HUDEP-2 (cell line): ENCODE results near the gene DNAJB1.
"Not testable (repeated sequence)": the region's sequence is repeated elsewhere in the genome, so short reads cannot be mapped to it uniquely, and the experiment has no call there.

Source experiments
- DNase-seq, 76 experiments: peaks; one replicate each; lab custom pipeline; 2025; ENCODE audit not compliant: unreplicated experiment in 76 of 76; lab: John Stamatoyannopoulos, UW

Gene DNAJB1

DNA sequence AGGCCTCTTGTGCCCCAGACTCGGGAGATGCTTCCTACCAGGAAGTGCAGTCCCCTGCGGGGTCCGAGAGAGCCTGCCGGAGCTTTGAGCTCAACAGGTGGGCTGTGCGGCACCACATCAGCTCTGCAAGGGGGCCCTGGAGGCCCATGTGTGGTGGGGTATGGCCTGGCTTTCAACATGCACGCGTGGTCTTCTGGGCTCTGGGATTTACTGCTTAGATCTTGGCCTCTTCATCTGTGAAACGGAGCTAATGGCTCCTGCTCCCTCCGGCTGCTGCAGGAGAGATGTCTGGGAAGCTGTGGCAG is 35.7 kb upstream of the DNAJB1 start:
- no peak for DNase-seq

DNA sequence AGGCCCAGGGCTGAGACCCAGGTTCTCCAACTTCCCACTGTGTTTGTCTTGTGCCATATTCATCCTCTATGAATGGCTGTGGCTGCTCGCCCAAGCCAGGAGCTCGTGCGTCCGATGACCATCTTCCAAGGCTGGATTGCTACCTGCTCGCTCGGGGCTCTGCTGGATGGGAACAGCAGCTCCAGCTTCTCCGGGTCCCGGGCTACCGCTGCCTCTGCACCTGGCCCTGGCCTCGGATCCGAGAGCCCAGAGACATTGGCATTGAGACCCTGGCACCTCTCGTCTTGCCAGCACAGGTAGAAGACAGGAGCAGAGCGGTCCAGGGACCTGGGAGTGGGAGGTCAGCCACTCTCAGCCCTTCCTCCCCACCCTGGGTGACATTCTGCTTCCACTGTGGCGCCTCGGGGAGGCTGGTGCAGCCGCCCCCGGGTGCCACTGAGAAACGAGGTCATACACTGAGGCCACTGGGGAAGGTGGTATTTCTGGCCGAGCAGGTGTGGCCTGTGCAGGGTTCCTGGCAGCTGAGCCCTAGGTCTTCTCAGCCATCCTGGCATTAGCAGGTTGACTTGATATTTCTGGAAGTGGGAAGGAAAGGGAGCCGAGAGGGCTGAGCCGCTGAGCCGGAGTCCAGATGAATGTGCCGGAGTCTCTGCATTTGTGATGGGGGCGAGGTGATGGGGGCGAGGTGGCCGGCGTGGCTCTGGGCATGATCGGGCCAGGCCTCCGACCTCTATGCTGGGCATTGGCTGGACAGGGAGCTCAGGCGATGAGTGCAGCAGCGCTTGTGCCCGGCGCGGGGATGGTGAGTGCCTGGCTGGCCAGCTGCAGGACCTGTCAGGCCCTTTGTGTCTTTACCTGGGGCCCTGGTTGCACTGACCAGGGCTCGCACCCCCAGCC is 35.1 kb upstream of the DNAJB1 start:
- DNase-seq = no peak

DNA sequence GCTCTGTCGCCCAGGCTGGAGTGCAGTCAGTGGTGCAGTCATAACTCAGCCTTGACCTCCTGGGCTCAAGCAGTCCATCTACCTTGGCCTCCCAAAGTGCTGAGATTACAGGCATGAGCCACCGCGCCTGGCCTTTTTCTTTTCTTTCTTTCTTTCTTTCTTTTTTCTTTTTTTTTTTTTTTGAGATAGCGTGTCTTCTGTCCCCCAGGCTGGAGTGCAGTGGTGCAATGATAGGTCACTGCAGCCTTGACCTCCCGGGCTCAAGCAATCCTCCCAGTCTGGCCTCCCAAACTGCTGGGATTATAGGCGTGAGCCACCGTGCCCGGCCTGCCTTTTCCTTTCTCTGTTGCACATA is 33.8 kb upstream of the DNAJB1 start:
- not testable (repeated sequence) for DNase-seq

DNA sequence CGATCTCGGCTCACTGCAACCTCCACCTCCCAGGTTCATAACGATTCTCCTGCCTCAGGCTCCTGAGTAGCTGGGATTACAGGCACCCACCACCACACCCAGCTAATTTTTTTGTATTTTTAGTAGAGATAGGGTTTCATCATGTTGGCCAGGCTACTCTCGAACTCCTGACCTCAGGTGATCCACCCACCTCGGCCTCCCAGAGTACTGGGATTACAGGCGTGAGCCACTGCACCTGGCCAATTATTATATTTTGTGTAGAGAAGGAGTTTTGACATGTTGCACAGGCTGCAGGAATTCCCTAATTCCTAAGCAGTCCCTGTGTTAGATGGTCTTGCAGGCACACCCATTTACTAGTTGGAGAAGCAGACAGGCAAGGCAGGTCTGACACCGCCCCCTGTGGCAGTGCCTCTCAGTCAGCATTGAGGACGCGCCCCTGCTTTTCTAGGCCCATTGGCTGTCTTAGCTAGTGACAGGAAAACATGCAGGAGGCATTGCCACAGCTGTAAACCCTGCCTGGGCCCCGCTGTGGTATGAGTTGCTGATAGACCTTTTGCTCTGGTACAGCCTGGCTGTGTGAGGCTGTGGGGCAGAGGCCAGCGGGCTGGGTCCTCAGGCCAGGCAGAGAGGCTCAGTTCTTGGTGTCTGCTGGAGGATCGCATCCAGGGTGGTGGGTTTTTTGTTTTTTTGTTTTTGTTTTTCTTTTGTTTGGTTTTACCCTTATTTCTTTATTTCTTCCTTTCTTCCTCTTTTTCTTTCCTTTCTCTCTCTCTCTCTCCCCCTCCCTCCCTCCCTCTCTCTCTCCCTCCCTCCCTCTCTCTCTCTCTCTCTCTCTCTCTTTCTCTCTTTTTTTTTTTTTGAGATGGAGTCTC is 33.2 kb upstream of the DNAJB1 start:
- DNase-seq = peak in 71 of 76 experiments; percentile 37 to 92 (median 79)

DNA sequence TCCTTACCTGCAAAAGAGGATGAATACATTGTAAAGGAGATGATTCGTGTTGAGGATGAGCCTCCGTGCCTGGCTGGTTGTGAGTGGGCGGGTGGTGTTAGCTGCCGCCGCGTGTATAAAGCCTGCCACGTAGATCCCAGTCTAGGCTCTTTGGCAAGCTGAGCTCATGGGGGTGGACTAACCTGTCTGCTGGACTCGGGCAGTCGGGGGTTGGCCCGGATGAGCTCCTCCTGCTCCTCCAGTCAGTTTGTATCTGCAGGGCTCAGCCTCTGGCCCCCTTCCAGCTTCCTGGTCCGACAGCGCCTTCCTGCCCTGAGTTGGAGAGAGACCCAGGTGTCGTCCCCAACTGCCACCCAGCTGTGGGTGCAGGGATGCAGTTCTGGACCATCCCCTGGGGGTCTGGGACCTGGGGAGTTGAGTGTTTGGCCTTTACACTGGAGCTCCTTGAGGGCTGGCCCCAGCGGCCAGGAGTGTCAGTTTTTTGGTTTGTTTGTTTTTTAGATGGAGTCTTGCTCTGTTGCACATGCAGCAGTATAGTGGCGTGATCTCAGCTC is 32.1 kb upstream of the DNAJB1 start:
- DNase-seq = peak in 1 of 76 experiments; percentile 46

DNA sequence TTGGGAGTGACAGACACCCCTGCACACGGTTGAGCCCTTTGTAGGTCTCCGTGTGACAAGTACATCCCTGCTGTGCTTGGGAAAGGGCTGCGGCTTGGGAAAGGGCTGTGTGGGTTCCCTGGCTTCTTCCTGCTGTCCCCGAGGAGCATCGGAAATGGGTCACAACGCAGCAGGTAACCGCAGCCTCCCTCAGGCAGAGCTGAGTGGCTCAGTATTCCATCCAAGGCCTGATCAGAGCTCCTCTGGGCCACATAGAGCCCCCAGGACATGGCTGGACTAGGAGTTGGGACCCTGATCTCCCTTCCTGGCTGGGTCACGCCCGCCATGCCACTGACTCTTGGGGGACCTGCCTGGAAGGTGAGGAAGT is 27.5 kb upstream of the DNAJB1 start:
- no peak for DNase-seq

DNA sequence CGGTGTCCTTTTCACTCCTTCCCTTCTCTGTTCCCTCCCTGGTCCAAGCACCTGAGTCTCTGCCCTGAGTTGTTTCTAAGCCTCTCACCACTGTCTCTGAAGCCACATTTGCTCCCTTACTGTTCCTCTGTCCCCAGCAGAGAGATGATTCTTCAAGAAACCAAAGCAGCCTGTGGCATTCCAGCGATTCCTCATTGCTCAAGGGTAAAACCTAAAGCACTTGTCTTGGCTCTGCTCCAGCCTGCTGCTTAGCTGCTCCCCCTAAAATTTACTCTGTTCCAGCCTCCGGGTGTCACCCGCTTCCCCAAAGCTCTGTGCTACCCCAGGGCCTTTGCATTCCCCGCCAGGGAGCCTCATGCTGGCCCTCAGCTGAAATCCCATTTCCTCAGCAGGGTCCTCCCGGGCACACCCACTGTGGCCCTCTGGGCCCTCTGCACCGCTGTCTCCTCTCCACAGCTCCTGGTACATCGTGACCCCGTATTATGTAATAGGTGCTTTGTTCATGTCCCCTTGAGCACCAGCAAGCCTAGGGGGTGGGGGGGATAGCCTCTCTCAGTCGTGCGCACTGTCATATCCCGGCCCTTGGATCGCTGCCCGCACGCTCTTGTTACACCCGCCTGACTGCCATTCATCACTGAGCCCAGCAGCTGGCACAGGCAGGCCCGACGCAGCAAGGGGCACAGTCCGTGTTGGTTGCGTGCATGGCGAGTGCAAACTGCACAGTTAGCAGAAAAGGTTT is 26.9 kb upstream of the DNAJB1 start:
- no peak for DNase-seq

DNA sequence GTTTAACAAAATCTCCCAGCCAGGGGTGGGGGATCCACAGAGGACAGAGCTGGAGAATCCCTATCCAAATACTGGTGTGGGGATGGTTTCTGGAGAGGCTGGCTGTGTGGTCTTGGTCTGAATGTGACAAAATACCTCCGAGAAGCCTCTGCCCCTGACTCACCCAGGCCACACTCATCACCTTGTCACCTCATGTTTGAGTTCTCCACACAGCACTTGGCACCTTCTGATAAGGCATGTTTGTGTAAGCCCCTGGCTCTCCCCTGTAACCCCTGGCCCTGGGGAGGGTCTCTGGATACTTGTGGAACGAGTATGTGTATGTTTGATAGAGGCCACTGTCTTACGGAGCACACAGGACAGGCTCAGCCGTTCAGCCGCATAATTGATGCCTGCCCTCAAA is 25.9 kb upstream of the DNAJB1 start:
- DNase-seq = no peak

DNA sequence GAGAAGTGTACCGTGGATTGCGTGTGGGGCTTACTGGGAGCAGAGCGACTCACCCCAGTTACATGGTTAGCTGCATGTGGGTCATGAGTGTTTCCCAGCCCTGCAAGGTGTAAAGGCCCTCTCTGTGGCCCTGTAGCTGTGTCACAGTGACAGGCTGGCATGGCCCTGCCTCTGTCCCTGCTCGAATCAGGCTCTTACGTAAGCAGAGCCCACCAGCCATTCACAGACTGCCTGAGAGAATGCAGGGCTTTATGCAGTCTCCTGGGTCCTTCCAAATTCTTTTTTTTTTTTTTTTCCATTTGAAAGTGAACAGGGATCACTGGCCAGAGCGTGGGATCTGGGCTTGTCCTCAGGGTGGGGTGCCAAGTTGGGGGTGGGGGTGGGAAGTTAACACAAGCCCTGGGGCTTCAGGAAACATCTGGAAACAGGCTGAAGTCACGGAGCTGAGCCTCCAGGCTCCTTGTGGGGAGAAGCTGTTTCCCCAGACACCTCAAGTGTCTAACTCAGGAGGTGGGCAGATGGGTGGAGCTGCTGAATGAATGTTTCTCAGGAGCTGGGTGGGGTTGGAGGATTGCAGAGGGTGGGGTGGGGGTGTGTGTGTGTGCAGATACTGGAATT is 24.6 kb upstream of the DNAJB1 start:
- DNase-seq = peak in 16 of 76 experiments; percentile 8 to 44 (median 24)

DNA sequence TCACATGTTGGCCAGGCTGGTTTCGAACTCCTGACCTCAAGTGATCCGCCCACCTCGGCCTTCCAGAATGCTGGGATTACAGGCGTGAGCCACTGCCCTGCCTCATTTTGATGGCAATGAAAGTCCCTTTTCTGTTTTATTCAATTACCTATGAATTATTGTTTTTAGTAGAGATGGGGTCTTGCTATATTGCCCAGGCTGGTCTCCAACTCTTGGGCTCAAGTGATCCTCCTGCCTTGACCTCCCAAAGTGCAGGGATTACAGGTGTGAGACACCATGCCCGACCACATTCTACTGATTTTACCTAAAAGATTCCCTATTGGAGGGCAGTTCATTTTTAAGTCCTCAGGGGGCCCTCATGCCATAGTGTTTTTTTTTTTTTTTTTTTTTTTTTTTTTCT is 23.8 kb upstream of the DNAJB1 start:
- DNase-seq = not testable (repeated sequence)

DNA sequence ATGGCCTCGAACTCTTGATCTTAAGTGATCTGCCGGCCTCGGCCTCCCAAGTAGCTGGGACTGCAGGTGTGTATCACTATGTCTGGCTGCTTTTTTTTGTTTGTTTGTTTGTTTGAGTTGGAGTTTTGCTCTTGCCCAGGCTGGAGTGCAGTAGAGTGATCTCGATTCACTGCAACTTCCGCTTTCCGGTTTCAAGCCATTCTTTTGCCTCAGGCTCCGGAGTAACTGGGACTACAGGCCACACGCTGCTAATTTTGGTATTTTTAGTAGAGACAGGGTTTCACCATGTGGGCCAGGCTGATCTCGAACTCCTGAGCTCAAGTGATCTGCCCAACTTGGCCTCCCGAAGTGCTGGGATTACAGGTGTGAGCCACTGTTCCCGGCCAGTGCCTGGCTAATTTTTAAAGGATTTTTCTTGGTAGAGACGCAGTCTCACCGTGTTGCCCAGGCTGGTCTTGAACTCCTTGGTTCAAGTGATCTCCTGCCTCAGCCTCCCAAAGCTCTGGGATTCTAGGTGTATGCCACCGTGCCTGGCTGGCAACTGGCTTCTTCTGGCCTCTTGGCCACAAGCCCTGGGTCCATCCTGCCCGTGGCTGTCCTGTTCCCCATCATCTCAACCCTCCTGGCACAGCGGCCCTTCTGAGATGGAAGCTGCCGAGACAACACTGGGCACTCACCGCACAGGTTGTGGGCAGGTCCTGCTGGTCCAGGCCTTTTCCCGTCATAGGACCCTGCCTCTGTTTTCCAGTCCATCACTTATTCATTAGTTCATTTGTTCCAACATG is 22.7 kb upstream of the DNAJB1 start:
- DNase-seq = no peak

DNA sequence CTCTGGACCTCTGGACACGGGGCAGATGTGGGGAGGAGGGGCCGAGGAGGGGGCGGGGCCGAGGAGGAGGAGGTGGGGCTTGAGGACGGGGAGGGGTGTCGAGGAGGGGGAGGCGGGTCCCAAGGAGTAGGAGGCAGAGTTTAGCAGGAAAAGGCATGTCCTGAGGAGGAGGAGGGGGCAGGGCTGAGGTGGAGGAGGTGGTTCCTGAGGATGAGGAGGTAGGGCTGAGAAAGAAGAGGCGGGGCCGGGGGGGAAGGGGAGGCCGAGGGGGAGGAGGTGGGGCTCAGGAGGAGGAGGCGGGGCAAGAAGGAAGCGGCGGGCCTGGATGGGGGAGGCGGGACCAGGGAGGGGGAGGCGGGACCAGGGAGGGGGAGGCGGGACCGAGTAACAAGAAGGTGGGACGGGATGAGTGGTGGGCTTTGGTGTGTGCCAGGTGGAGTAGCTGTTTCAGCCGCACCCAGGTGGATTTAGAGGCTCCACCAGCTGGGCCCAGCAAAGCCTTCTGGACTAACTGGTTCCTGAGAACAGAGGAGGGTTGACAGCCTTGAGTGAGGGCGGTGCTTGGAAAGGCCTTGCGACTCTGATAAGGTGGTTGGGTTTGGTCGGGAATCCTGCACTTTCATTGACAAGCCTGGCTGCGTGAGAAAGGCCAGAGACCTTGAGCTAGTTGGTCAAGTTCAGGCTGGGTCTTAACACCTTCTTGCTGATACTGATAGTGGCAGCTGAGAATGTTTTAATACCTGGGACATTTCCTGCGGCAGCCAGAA is 18.9 kb upstream of the DNAJB1 start:
- peak in 74 of 76 experiments; percentile 48 to 95 (median 87) for DNase-seq

DNA sequence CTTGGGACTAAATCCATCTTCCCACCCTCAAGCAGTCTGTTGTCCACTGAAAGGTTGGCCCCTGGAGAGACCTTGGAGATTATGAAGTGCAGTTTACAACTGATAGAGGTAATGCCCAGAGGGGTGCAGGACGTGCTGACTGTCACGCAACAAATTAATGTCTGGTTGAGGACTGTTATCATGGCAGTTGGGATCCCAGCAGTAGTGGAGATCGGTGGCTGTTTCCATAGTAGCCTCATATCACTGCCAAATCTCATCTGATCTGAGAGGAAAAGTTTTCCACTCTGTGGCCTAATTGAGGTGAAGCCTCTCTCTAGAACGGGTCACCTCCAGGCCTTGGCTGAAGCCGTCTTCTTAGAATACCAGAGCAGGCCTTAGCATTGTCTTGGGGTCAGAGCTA is 15.3 kb upstream of the DNAJB1 start:
- peak in 2 of 76 experiments; percentile 20 to 39 for DNase-seq

DNA sequence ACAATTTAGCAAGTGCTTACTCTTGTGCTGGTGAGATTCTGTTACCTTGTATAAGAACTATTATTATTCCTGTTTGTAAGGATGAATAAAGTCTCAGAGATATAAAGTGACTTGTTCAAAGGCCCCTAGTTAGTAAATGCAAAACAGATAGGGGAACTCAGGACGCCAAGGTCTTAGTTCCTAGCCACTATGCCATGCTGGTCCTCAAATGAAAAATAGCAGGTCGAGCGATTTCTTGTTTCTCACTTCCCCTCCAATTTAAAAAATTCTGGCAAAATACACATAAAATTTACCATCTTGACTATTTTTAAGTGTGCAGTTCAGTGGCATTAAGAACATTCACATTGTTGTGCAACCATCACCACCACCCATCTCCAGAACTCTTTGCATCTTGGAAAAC is 12.3 kb upstream of the DNAJB1 start:
- DNase-seq = no peak

DNA sequence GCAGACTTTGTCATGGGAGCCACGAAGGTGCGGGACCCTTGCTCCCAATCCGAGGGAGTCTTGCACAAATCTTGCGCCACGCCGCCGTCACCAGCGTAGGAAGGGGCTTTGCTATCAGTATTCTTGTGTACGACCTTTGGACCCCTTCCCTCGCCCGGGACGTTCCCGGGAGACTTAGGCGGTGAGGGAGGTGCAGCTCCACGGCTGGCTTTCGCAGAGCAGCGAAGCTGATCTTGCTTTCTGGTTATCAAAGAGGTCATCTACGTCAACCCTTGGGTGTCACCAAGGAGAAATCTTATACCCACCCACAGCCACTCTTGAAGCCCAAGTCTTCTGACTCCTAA is 11.8 kb upstream of the DNAJB1 start:
- peak in 28 of 76 experiments; percentile 17 to 95 (median 45) for DNase-seq

DNA sequence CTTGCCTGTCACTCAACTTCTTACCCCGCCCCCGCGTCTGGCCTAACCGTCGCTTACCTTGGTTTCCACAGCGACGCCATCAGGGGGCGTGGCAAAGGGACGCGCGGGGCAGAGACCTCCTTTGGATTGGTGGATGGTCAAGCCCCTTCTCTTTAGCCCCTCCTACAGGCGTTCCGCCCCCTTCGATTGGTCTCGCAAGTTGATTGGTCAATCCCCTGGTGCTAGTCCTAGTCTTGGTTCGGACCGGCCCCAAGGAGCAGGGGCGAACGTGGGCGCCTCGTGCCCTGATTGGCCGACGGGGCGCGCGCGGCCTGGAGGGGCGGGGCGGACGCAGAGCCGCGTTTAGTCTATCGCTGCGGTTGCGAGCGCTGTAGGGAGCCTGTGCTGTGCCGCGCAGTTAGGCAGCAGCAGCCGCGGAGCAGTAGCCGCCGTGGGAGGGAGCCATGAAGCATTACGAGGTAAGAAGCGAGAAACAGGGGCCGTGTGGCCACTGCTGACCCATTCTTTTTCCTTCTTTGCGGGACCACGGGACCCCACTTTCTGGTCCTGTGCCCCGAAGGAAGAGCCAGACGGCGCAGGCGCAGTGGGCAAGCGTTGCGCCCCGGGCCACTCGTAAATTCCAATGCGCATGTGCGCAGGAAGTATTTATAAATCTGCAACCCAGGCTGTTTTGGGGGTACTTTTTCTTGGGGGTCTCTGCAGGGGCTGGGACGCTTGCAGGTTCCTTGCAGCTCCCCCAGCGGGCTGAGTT is 11.2 kb upstream of the DNAJB1 start, which contains the start of gene TECR:
TSS of gene TECR (plus strand) at position 341 of the 751 bp plus-strand sequence. CDS start at position 444, 103 bp downstream.
- DNase-seq = peak; percentile 95 to 100 (median 100)

DNA sequence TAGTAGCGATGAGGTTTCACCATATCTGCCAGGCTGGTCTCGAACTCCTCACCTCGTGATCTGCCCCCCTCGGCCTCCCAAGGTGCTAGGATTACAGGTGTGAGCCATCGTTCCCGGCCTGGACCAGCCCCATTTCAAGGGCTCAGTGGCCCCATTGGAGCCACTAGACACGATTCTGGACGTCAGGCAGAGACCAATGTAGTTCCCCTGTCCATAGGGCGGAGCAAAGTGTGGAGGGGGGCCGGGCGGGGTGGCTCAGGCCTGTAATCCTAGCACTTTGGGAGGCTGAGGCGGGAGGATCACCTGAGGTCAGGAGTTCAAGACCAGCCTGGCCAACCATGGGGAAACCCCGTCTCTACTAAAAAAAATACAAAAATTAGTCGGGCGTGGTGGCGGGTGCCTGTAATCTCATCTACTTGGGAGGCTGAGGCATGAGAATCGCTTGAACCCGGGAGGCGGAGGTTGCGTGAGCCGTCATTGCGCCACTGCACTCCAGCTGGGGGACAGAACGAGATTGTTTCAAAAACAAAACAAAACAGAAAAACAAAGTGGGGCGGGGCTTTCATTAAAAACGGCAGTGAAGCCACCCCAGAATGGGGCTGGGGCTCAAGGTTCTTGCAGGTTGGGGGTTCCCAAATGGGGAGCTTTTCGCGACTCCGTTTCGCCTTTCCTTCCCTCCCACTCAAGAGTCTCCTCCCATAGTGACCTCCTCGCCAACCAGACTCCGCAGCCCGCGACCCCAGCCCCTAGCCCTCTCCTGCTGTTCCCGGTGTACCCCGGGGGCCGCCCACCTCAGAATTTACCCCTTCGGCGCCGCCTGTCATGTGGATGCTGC is 10.4 kb upstream of the DNAJB1 start:
- no peak for DNase-seq
